Endothelial cell of umbilical vein (primary cell): ENCODE results near the gene SRRM2. TPM values are rescaled to one million over a fixed set of nuclear protein-coding genes. Genes with fewer than 3 reads are reported as not detected.

Source experiments
- BruUV-seq: library from RNA; stranded (reverse); fragments of 400-500 nt; replicated peaks from 2 replicates; lab custom pipeline; 2021; lab: Mats Ljungman, UMichigan
- CTCF ChIA-PET: fragments of 300-600, 350-600 bp; sonication (Branson Sonifier 250); formaldehyde crosslinking; loops from one replicate; lab custom pipeline; 2021; ENCODE audit warnings: antibody characterized with exemption, inconsistent platforms; lab: Charles Lee
- POLR2A ChIA-PET: fragments of 300-600, 350-600 bp; sonication (Branson Sonifier 250); formaldehyde crosslinking; loops from one replicate; lab custom pipeline; 2021; ENCODE audit warnings: antibody characterized with exemption, inconsistent platforms; lab: Charles Lee
- DNase-seq: peaks from one replicate; pipeline ENCODE4 v3.0.0-alpha.2; 2011; ENCODE audit warnings: low read depth, low spot score
- FAIRE-seq: peaks from 2 replicates; lab custom pipeline; 2011; peaks lifted over from hg19 to GRCh38; lab: Jason Lieb, UNC
- H2AFZ ChIP-seq: 2 replicates; pipeline ENCODE4 v1.6.0; 2012; ENCODE audit warnings: low read depth, low read length, control low read depth, inconsistent platforms
- H3K27ac ChIP-seq: 2 replicates; pipeline ENCODE4 v1.5.1; 2011; ENCODE audit warnings: low read depth, mild to moderate bottlenecking, control low read depth, low read length, moderate library complexity; ENCODE audit not compliant: insufficient read depth
- H3K27me3 ChIP-seq, 2 experiments: 2 replicates each; pipeline versions ENCODE4 v1.6.0 to v1.6.1; 2011; ENCODE audit warnings: low read length in 2 of 2, mixed read lengths in 1 of 2; ENCODE audit not compliant: control insufficient read depth in 2 of 2, insufficient read depth in 2 of 2
- H3K36me3 ChIP-seq, 2 experiments: 2 replicates in 1 of 2; 3 replicates in 1 of 2; pipeline ENCODE4 v1.5.1; 2011; ENCODE audit warnings: low read length in 2 of 2, mild to moderate bottlenecking in 1 of 2, moderate library complexity in 1 of 2; ENCODE audit not compliant: control insufficient read depth in 2 of 2, insufficient read depth in 2 of 2; ENCODE audit errors: extremely low read depth in 1 of 2
- H3K4me1 ChIP-seq: 3 replicates; pipeline ENCODE4 v1.5.1; 2011; ENCODE audit warnings: mild to moderate bottlenecking, low read length; ENCODE audit not compliant: control insufficient read depth, insufficient read depth; ENCODE audit errors: extremely low read depth
- H3K4me2 ChIP-seq: 2 replicates; pipeline ENCODE4 v1.6.1; 2011; ENCODE audit warnings: low read length, control low read depth, mixed read lengths; ENCODE audit not compliant: insufficient read depth
- H3K4me3 ChIP-seq, 3 experiments: fragments of 200-600 bp in 1 of 3; sonication (generic), shearing (Covaris generic) in 1 of 3; replicated peaks in 1 of 3; 2 replicates each; pipeline ENCODE4 v1.5.1; 2011 to 2016; ENCODE audit warnings: control low read depth in 3 of 3, low read length in 3 of 3, mild to moderate bottlenecking in 2 of 3, inconsistent platforms in 1 of 3, low read depth in 1 of 3, moderate library complexity in 1 of 3; ENCODE audit not compliant: insufficient read depth in 1 of 3
- H3K79me2 ChIP-seq: 2 replicates; pipeline ENCODE4 v1.6.0; 2012; ENCODE audit warnings: low read length, inconsistent platforms; ENCODE audit not compliant: control insufficient read depth, insufficient read depth
- H3K9ac ChIP-seq: replicated peaks from 2 replicates; pipeline ENCODE3; 2011; ENCODE audit warnings: low read length, control low read depth; ENCODE audit not compliant: insufficient read depth; ENCODE audit errors: extremely low read depth
- H3K9me1 ChIP-seq: replicated peaks from 3 replicates; pipeline ENCODE4 v1.6.0; 2011; ENCODE audit warnings: mild to moderate bottlenecking, low read length; ENCODE audit not compliant: control insufficient read depth, insufficient read depth; ENCODE audit errors: extremely low read depth
- H3K9me3 ChIP-seq: replicated peaks from 2 replicates; pipeline ENCODE4 v1.5.1; 2012; ENCODE audit warnings: low read length, inconsistent platforms; ENCODE audit not compliant: control insufficient read depth, insufficient read depth
- H4K20me1 ChIP-seq: replicated peaks from 2 replicates; pipeline ENCODE3; 2011; ENCODE audit warnings: mild to moderate bottlenecking, low read length; ENCODE audit not compliant: control insufficient read depth, insufficient read depth; ENCODE audit errors: extremely low read depth
- CTCF ChIP-seq, 2 donors: IDR thresholded peaks; 1 replicate in 1 of 2; 2 replicates in 1 of 2; pipeline ENCODE4 v1.5.1; 2011; ENCODE audit warnings: low read length in 2 of 2, mild to moderate bottlenecking in 2 of 2, moderate library complexity in 2 of 2, control low read depth in 1 of 2, inconsistent platforms in 1 of 2, low read depth in 1 of 2; ENCODE audit not compliant: insufficient read depth in 1 of 2; ENCODE audit errors: extremely low read depth in 1 of 2
- EZH2 ChIP-seq: IDR thresholded peaks from 2 replicates; pipeline ENCODE4 v1.6.1; 2012; ENCODE audit warnings: borderline replicate concordance, low read depth, mild to moderate bottlenecking, moderate library complexity, low read length, inconsistent platforms; ENCODE audit not compliant: severe bottlenecking
- FOS ChIP-seq: IDR thresholded peaks from 2 replicates; pipeline ENCODE4 v1.6.1; 2011; ENCODE audit warnings: mild to moderate bottlenecking, low read length, moderate library complexity, borderline replicate concordance; ENCODE audit not compliant: insufficient read depth
- GATA2 ChIP-seq: IDR thresholded peaks from 2 replicates; pipeline ENCODE4 v1.7.0; 2011; ENCODE audit warnings: low read depth, mild to moderate bottlenecking, moderate library complexity, mixed read lengths, low read length; ENCODE audit not compliant: insufficient read length, insufficient read depth
- JUN ChIP-seq: IDR thresholded peaks from 2 replicates; pipeline ENCODE4 v1.6.1; 2011; ENCODE audit warnings: borderline replicate concordance, low read depth; ENCODE audit not compliant: insufficient read length, insufficient read depth
- MAX ChIP-seq: IDR thresholded peaks from 2 replicates; pipeline ENCODE4 v1.6.1; 2011; ENCODE audit not compliant: insufficient read depth, insufficient read length
- MYC ChIP-seq: IDR thresholded peaks from one replicate; pipeline ENCODE4 v1.6.1; 2011; ENCODE audit warnings: mild to moderate bottlenecking, low read depth, low read length
- POLR2A ChIP-seq: IDR thresholded peaks from 2 replicates; pipeline ENCODE4 v1.6.1; 2012; ENCODE audit warnings: low read depth, mild to moderate bottlenecking, control low read depth, low read length
- POLR2AphosphoS5 ChIP-seq: IDR thresholded peaks from 2 replicates; pipeline ENCODE4 v1.6.1; 2012; ENCODE audit warnings: low read depth, mild to moderate bottlenecking, control low read depth, low read length, moderate library complexity; ENCODE audit not compliant: insufficient read depth
- dilution Hi-C: fragments of 300-500 bp; cut with MboI; formaldehyde crosslinking; loops from one replicate; pipeline ENCODE4 v1.15.0; 2019; ENCODE audit warnings: low sequenced_read_pairs; ENCODE audit not compliant: extremely low pct_ligation_motif_present
- intact Hi-C: fragments of 100-400 bp; cut with micrococcal nuclease; formaldehyde crosslinking; loops from one replicate; pipeline ENCODE4 v1.10.0; 2022
- polyA plus RNA-seq, 4 experiments: library from polyadenylated mRNA; depleted of rRNA in 3 of 4; stranded (reverse) in 3 of 4; unstranded in 1 of 4; fragments of >200 nt; gene quantifications; 2 replicates each; pipeline versions ENCODE4 v1.2.1 to v1.2.3, GENCODE V29; 2011 to 2012; ENCODE audit warnings: missing spikeins in 1 of 4
- total RNA-seq: library from RNA; stranded (reverse); gene quantifications from 2 replicates; pipeline ENCODE4 v1.2.3, GENCODE V29; 2021

The SRRM2 gene
- total and polyA plus RNA-seq, 2 donors (not counting 3 experiments of a cell fraction or from before 2014, with no cell fraction given), result 270 to 483 TPM

GRCh38 chr16:2787961-2788360 lies 35.5 kb downstream of the SRRM2 start:
- Histone ChIP-seq H3K79me2 (no peaks in the 10 kb centered on the region), H3K4me2 (no peak overlapping the region), H3K27me3 (peaks cover 10 to 18% of the 10 kb centered on the region in 2 experiments), H3K9me3 (no peaks in the 10 kb centered on the region), H3K4me1 (no peaks in the 10 kb centered on the region), H3K9me1 (no peaks in the 10 kb centered on the region), H2AFZ (no peak overlapping the region), H4K20me1 (no peaks in the 10 kb centered on the region), H3K4me3 (no peak overlapping the region), H3K9ac (no peak overlapping the region), H3K27ac (no peak overlapping the region), H3K36me3 (no peaks in the 10 kb centered on the region)
- POLR2A ChIA-PET, result no interaction called here
- TF ChIP-seq JUN (no peak), POLR2AphosphoS5 (no peak), GATA2 (no peak), MYC (no peak), MAX (no peak), FOS (no peak), EZH2 (no peak), CTCF (IDR thresholded peaks at IDR 0.05; ENCODE audit: extremely low read depth in 1 of 2, insufficient read depth in 1 of 2, low read depth in 1 of 2, low read length in 2 of 2) (no peak), POLR2A (no peak)
- no TSS peak for BruUV-seq
- intact Hi-C loops, result no loop called here
- no peak for FAIRE-seq
- CTCF ChIA-PET, result no interaction called here
- no peak for DNase-seq
- dilution Hi-C loops, result no loop called here
